RWPE2 (cell line): ENCODE results near the gene MAP4K2.

Source experiments
- ATAC-seq: fragments of 200-7000 bp; cut with Tn5 transposase; 3 replicates; pipeline ENCODE4 v1.9.1; 2021; ENCODE audit warnings: low read depth
- DNase-seq: peaks from one replicate; pipeline ENCODE4 v3.0.0-alpha.2; 2020; ENCODE audit warnings: low spot score
- H3K27ac ChIP-seq: fragments of 450-650 bp; 2 replicates; pipeline ENCODE4 v1.5.1; 2017; ENCODE audit warnings: mild to moderate bottlenecking; ENCODE audit not compliant: poor library complexity, severe bottlenecking
- H3K27me3 ChIP-seq: fragments of 250-450 bp; sonication (Bioruptor Pico); 2 replicates; pipeline ENCODE4 v1.5.1; 2021; ENCODE audit warnings: mild to moderate bottlenecking, moderate library complexity; ENCODE audit not compliant: insufficient read depth, poor library complexity, severe bottlenecking
- H3K36me3 ChIP-seq: fragments of 250-450 bp; sonication (Bioruptor Pico); 2 replicates; pipeline ENCODE4 v1.5.1; 2020; ENCODE audit warnings: low read depth, mild to moderate bottlenecking, moderate library complexity
- H3K4me1 ChIP-seq: fragments of 250-450 bp; sonication (Bioruptor Pico); 2 replicates; pipeline ENCODE4 v1.5.1; 2021; ENCODE audit warnings: mild to moderate bottlenecking, moderate library complexity; ENCODE audit not compliant: insufficient read depth, poor library complexity, severe bottlenecking
- H3K4me3 ChIP-seq: fragments of 250-450 bp; sonication (Bioruptor Pico); 2 replicates; pipeline ENCODE4 v1.5.1; 2021; ENCODE audit warnings: mild to moderate bottlenecking, moderate library complexity; ENCODE audit not compliant: severe bottlenecking
- H3K9me3 ChIP-seq: fragments of 250-450 bp; sonication (Bioruptor Pico); 2 replicates; pipeline ENCODE4 v1.5.1; 2021; ENCODE audit warnings: mild to moderate bottlenecking, moderate library complexity; ENCODE audit not compliant: severe bottlenecking
- TF ChIP-seq, protein P1 (sequence below): fragments of 450-650 bp; IDR thresholded peaks from one replicate; pipeline ENCODE4 v1.5.1; 2017; ENCODE audit warnings: mild to moderate bottlenecking, moderate library complexity; ENCODE audit not compliant: poor library complexity, severe bottlenecking

Gene MAP4K2

DNA sequence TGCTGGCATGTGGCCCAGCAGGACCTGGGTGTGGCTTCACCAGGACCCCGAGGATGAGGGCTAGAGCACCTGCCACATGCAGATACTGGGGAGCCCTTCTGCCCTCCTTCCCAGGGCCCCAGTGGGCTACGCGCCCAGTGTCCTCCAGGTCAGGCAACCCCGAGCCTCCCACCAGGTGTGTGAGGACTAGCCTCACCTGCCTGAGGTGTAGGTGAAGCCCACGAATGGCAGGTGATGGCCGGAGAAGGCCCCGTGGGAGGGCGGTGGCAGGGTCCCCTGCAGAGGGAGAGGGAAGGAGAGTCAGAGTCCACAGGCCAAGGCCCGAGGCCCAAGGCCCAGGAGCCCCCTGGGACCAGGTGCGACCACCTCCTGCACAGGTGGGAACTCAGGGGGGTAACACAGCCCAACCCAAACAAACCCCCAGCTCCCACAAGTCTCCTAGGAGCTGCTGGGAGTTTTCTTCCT, 34.9 kb upstream of the MAP4K2 start:
- no peaks in the 10 kb centered on the region for H3K9me3 ChIP-seq
- H3K4me3 ChIP-seq, result no peak overlapping the region
- no peak overlapping the region for H3K27ac ChIP-seq
- ATAC-seq (no peak), DNase-seq (no peak)
- H3K36me3 ChIP-seq, result peaks cover 65% of the 10 kb centered on the region
- H3K4me1 ChIP-seq, result peaks cover 24% of the 10 kb centered on the region
- TF ChIP-seq, protein P1, sequence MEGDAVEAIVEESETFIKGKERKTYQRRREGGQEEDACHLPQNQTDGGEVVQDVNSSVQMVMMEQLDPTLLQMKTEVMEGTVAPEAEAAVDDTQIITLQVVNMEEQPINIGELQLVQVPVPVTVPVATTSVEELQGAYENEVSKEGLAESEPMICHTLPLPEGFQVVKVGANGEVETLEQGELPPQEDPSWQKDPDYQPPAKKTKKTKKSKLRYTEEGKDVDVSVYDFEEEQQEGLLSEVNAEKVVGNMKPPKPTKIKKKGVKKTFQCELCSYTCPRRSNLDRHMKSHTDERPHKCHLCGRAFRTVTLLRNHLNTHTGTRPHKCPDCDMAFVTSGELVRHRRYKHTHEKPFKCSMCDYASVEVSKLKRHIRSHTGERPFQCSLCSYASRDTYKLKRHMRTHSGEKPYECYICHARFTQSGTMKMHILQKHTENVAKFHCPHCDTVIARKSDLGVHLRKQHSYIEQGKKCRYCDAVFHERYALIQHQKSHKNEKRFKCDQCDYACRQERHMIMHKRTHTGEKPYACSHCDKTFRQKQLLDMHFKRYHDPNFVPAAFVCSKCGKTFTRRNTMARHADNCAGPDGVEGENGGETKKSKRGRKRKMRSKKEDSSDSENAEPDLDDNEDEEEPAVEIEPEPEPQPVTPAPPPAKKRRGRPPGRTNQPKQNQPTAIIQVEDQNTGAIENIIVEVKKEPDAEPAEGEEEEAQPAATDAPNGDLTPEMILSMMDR, result no peak
- no peaks in the 10 kb centered on the region for H3K27me3 ChIP-seq

DNA sequence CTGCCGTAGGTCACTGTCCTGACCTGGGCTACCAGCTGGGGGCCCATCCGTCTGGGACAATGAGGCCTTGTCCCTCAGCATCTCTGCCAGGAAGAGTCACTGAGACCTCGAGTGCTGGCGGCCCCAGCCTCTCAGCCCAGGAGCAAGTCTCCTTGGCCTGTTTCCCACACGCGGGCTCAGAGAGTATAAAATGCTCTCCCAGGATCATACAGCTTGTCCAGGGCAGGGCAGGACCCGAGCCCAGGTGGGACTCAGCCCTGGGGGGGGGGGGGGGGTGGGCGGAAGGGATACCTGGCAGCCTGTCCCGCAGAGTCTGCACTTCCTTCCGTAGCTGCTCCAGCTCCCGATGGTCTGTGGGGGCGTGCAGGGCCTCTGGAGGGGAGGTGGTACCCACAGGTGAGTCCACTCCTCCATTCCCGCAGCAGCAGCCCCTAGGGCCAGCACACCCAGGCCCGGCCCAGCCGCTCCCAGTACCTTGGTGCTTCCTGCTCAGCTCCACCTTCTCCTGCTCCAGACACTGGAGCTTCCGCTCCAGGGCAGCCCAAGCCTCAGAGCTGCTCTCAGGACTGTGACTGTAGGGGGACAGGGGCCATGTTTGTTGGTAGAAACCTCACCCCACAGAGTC, 33.5 kb upstream of the MAP4K2 start:
- DNase-seq, result no peak
- ATAC-seq, result no peak
- H3K36me3 ChIP-seq, result peaks cover 74% of the 10 kb centered on the region
- H3K4me3 ChIP-seq, result no peak overlapping the region
- peaks cover 11% of the 10 kb centered on the region for H3K4me1 ChIP-seq
- peak overlapping the region; percentile 46 for H3K27ac ChIP-seq
- H3K27me3 ChIP-seq, result no peaks in the 10 kb centered on the region
- TF ChIP-seq, protein P1, result no peak
- no peaks in the 10 kb centered on the region for H3K9me3 ChIP-seq

DNA sequence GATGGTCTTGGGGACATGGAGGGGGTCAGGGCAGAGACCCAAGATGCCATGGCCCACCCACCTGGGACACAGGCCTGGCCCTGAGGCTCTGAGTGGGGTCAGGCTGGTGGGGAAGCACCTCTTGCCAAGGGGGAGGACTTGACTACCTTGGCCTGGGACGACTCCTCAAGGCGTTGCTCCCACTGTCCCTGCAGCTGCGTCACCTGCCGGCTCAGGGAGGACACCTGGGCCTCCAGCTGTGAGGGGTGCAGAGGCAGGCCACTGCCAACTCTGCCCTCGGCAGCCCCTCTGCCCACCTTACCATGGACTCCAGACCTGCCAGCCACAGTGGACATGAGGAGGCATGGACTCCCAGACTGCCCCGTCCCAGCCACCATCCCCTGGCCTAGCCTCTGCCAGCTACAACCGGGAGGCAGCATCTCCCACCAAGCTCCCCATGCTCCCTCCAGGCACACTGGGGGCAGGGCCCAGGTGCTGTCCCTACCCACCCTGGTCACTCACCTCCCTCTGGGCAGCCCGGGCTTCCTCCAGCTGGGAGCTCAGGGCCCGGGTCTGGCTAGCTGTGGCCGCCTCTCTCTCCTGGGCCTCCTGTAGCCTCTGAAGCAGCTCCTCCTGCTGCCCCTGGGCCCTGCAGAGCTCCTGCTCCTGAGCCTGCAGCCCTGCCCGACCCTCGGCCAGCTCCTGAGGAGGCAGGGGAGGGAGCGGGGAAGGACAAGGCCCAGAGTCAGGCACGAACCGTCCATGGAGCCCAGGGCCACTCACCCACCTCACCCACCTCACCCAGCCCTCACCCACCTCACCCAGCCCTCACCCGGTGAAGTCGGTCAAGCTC, 32.8 kb upstream of the MAP4K2 start:
- Histone ChIP-seq H3K4me3 (no peak overlapping the region), H3K27me3 (no peaks in the 10 kb centered on the region), H3K4me1 (peaks cover 11% of the 10 kb centered on the region), H3K27ac (peak overlapping the region; percentile 46), H3K9me3 (no peaks in the 10 kb centered on the region), H3K36me3 (peaks cover 76% of the 10 kb centered on the region)
- peak; percentile 31 for ATAC-seq
- TF ChIP-seq, protein P1, result no peak
- no peak for DNase-seq

DNA sequence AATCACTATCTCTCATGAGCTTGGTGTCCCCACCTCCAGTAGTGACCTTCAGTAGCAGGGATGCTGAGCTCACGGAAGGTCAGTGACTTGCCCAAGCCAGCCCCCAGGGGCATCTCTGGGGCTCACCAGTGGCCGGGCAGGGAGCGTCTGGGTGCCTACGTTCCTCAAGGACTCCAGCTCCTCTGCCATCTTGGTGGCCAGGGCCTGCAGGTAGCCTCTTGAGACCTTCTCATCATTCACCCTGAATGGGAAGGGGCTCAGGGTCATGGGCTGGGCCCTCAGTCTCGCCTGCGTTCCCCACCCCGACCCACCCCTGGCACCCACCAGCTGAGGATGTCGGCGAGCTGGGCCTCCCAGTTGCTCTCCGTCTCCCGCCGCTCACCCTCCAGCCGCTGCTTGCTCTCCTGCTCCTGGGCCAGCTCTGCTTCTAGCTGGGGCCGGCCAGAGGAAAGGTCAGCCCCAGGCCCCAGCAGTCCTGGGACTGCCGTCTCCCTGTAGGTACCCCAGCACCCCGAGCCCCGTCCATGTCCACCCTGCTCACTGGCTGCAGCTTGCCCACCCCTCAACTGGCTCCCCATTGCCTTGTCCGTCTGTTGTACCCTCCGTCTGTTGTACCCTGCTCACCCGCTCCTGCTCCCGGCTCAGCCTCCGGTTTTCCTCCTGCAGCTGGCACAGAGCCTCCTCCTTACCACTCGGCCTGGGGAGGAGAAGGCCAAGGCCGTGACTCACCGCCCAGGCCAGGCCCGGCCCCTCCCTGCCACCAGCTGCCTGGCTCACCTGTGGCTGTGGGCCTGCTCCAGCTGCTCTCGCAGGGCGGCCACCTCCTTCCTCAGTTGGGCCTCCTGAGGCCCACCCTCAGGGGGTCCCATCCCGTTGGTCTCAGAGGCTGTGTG, 32.0 kb upstream of the MAP4K2 start:
- ATAC-seq (peak; percentile 96), DNase-seq (peak; percentile 92)
- H3K4me3 ChIP-seq, result no peak overlapping the region
- no peaks in the 10 kb centered on the region for H3K27me3 ChIP-seq
- H3K27ac ChIP-seq, result peak overlapping the region; percentile 46
- H3K36me3 ChIP-seq, result peaks cover 78% of the 10 kb centered on the region
- TF ChIP-seq, protein P1, result no peak
- H3K9me3 ChIP-seq, result no peaks in the 10 kb centered on the region
- peaks cover 11% of the 10 kb centered on the region for H3K4me1 ChIP-seq
